GM21447 (cell line): ENCODE results near the gene TAOK3.
"Not testable (repeated sequence)": the region's sequence is repeated elsewhere in the genome, so short reads cannot be mapped to it uniquely, and the experiment has no call there.

Experiments used
- ATAC-seq: cut with Tn5 transposase; IDR thresholded peaks from one replicate; pipeline ENCODE4 v1.9.1; 2021; ENCODE audit not compliant: unreplicated experiment

Gene TAOK3

DNA sequence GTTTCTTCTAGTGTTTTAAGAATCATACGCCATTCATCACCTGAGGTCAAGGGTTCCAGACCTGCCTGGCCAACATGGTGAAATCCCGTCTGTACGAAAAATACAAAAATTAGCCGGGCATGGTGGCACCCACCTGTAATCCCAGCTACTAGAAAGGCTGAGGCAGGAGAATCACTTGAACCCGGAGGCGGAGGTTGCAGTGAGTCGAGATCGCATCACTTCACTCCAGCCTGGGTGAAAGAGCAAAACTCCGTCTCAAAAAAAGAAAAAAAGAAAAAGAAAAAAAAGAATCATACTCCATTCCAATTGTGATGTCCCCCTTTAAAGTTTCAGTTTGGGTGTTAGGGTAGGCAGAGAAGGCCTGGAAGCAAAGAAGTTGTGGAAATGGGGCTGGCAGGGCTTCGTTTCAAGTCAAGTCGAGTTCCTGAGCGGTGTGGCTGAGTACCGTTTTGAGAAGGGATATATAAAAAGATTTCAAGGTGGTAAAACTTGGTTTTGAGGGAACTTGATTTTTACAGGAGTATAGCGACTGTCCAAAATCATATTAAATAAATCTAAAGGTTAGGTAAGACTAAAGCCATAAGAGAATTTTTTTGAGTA, 1.5 kb upstream of the TAOK3 start:
- ATAC-seq = no peak

DNA sequence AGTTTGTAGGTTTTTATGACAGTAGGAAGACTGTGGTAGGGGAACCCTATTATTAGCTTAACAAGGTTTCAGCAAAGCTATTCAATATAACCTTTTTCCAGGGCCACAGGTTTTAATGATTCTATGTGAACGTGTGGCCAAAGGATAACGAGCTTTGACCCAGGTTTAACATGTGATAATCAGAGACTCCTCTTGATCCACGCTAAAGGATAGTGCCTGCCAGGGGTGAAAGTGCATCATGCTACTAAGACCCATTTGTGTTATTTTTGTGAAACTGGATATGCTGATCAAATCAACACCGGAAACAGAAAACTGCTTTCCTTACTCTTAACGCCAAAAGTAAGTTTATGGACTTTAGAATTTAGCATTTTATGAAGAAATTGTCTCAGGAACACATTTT, 909 bp upstream of the TAOK3 start:
- no peak for ATAC-seq

DNA sequence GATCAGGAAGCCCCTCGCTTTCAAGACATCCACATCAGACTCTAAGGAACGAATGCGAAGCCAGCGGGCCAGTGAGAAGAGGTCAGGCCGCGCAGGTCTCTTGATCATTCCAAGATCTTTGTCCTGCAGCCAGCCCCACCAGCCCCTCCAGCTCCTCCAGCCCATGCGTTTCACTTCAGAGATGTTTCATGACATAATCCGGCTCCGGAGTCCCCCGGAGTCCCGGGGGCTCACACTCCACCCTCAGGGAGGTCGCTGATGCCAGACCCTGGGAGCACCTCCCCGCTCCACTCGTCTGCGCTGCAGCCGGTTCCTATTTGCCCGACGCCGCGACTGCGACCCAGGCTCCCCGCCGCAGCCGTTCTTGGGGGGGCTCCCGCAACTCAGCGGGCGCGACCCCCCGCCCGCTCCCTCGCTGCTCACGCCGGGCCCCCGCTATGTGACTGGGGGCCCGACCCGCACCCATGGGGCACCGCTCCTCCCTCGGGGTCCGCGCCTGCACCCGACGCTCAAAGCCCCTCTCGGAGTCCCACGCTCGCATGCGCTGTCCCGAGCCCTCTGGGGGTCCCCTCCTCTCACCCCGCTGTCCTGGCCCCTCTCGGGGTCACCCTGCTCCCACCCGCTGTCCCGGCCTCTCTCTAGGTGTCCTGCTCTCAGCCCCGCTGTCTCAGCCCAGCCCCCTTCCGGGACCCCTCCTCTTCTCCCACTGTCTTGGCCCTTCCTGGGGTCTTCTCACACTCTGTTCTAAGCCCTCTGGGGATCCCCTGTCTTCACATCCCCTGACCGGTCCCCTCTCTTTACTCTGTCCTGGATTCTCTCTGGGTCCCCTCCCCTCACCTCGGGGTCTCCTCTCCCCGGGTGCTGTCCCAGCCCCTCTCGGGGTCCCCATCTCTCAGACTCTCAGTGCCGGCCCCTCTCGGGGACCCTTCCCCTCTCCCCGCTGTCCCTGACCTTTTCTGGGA, 1.1 kb downstream of the TAOK3 start:
- ATAC-seq = no peak

DNA sequence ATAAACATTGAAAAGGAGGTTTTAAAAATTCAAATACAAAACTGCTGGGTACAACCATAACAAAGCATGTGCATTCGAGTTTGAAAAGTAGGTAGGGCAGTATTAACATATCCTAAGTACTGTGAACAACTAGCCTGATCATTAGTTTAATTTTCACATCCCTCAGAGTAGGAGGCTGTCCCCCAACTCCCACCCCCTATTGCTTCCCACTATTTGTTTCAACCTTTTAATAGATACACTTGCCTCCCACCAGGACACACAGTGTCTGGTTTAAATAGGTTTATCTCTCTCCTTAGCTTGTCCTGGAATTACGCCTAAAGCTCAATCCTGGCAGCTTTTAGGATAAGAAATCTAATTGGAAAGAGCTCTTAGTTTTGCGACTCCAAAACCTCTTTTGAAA, 2.1 kb downstream of the TAOK3 start:
- ATAC-seq = no peak

DNA sequence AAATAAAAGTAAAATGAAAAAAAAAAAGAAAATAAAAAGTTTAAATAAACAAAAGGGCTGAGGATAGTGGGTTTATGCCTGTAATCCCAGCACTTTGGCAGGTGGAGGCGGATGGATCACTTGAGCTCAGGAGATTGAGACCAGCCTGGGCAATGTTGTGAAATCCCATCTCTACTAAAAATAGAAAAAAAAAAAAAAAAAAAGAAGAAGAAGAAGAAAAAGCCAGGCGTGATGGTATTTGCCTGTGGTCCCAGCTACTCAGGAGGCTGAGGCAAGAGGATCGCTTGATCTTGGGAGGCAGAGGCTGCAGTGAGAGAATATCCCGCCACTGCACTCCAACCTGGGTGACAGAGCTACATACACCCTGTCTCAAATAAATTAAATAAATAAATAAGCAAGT, 3.9 kb downstream of the TAOK3 start:
- ATAC-seq = no peak

DNA sequence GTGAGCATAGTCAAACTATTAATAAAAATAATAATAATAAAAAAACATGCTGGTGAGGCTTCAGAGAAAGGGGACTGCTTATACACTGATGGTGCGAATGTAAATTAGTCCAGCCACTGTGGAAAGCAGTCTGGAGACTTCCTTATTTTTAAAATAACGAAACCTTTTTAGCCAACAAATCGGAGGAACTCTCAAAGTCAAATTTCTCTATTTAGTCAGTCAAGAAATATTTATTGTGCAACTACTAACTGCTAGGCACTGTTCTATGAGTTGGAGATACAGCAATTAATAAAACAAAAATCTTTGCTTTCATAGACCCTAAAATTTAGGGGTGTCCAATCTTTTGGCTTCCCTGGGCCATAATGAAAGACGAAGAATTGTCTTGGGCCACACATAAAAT, 10.8 kb downstream of the TAOK3 start:
- no peak for ATAC-seq

DNA sequence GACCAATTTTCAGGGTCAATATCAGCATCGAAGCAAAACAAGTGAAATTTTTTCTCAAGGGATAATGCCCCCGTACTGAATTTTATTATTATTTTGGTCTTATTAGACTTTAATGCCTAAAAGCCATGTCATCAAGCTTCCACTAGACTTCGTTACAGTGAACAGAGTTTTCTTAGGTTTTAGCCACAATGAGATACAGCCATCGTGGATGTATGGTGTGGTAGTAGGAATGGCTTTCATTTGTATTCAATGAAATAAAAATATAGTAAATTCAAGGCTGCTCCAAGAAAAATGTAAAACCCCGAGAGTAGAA, 11.7 kb downstream of the TAOK3 start:
- no peak for ATAC-seq

DNA sequence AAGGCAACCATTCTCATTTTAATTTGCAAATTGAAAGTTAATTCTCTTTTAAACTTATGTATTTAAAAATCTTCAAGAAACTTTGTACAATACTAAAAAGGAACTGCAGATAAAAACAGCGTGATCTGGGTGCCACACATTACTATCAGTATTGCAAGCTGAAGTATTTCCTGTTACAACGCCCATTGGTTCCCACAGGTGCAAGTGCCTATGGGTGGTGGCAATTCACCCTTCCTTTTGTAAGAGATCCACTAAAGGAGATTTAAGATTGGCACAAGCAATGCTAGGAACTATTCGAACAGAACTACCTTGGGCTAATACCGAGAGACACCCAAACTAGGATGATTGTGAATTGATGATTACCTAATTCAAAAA, 13.2 kb downstream of the TAOK3 start:
- no peak for ATAC-seq

DNA sequence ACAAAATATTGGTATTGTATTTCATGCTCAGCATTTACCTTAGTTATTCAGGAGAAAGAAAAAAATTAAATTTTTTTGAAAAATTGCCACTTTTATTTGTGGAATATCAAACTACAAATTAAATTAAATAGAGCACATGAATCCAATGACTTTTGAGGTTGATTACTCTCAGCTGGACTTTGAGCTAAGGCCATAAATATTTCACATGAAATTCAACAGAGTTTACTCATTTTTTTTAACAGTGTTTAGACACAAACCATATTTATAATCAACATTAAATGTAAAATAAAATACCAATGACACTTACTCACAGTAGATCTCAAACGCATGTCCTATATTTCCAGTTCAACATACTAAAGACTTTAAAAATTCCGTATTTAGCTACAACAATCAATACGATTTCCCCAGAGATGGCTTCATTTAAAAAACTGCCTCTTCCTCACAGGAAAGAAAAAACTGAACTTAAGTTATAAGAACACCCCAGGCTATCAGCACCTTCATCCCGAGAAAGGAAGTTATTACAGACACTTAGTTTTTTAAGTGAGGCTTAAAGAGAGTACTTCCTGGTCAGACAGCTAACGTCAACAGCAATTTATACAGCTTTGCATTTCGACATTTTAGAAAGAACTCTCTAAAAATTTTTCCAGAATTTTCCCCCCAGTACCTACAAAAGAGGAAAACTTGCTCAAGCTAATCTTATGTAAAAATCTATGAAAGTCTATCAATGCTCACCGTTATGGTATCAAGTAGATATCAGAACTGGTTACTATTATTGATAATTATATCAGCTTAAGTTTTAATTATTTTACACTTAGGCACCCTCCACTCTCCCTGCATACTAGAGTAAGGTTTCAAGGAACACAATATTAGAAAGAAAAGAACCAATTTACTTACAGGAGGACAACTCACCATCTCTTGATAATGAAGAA, 13.8 kb downstream of the TAOK3 start:
- no peak for ATAC-seq

DNA sequence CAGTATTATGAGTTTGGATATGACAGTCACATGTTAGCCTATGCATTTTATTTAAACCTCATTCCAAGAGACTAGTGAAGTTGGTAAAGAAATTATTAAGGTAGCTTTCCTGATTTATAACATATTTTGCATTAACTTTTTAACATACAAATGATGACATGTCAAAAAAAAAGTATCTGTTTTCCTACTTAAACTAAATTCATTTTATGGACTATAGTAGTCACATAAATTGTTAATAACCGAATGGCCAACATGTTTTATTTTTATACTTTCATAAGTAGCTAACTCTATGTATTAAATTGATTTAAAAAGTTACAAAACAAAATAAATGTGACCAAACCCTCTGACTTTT, 14.7 kb downstream of the TAOK3 start:
- no peak for ATAC-seq

DNA sequence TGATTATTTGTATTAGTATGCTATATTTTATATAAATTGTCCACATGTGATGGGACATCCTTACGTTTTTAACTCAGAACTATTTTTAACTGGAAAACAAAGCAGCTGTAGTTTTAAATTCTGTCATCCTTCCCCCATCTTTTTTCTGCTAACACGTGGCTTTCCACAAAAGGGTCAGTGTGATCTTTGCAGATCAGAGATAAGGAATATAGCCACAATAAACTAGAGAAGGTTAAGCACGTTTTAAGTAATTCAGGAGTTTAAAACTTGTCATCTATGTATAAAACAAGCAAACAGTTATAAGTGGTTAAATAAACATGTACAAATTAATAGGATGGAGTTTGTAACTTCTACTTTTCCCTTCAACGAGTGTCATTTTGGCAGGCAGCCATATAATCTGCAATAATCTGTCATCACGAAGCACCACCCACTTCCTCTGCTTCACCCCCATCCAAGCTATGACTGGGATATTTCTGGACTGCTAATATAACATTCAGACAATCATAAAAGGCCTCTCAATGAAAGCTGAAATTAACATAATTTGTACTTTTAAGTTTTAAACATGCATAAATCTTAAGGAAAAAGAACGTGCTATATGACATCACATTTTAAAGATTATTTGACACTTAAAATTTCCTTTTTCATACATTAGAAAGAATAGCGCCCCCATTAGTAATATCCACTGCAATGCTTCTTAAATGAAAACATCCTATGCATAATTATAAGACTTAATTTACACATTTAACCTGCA, 15.3 kb downstream of the TAOK3 start:
- peak; percentile 56 for ATAC-seq

DNA sequence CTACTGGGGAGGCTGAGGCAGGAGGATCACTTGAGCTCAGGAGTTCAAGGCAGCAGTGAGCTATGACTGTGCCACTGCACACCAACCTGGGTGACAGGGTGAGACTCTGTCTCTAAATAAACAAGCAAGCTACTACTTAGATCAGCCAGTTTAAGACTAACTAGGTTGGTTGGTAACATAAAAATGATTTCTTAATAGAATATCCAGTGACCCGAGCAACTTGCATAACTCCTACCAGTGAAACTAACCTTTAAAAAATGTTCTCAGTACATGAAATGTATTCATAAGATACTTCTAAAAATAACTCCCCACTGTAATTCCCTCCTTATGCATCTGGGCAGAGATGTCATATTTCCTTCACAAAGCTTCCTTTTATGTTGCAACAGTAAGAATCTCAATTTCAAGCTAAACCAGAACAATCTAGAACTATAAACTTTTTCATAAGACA, 15.9 kb downstream of the TAOK3 start:
- ATAC-seq = peak; percentile 25

DNA sequence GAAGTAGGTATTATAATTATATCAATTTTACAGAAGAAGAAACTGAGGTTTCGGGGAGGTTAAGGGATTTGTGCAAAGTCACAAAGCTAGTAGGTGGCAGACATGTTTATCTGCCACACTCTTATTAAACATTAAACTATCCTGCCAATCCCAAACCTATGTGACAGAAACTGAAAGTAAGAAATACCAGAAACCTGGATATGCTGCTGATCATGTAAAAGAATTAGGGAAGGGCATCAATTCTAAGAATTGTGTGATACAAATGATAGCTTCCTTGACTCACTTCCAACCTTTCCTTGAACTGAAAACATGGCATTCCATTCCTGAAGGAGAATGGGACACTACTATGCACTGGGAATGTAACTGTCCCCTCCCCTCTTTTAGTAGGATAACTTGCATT, 16.9 kb downstream of the TAOK3 start:
- no peak for ATAC-seq

DNA sequence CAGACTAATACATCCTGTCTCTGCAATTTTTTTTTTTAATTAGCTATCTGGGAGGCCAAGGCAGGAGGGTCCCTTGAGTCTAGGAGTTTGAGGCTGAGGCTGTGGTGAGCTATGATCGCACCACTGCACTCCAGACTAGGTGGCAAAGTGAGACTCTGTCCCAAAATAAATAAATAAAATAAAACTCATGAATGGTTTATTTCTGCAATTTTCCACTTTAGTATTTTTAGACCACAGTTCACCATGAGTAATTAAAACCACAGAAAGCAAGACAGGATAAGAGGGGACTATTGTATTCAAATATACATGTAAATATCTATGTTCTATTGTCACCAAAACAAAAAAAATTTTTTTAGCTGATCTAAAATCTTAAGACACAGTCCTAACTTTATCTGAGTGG, 17.8 kb downstream of the TAOK3 start:
- ATAC-seq = no peak

DNA sequence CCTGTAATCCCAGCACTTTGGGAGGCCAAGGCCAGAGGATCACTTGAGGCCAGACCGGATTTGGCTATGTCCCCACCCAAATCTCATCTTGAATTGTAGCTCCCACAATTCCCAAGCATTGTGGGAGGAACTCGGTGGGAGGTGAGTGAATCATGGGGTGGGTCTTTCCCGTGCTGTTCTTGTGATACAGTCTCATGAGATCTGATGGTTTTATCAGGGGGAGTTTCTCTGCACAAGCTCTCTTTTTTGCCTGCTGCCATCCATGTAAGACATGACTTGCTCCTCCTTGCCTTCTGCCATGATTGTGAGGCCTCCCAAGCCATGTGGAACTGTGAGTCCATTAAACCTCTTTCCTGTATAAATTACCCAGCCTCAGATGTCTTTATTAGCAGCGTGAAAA, 18.2 kb downstream of the TAOK3 start:
- ATAC-seq = not testable (repeated sequence)

DNA sequence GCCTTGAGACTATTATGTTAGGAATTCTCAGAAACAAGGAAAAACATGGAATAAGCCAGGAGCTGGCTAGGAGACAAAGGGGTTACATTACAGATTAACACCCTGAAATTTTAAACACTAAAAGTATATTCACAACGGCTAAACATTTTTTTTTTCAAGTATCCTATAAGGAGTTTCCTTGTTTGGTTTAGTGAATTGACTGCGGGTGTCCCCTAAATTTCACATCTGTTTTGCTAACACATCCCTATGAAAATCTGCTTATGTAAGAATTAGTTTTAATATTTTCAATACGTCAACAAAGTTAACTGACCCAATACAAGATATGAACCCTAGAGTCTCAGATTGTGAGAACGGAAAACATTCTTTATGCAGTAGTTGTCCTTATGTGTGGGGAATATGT, 19.0 kb downstream of the TAOK3 start:
- no peak for ATAC-seq

DNA sequence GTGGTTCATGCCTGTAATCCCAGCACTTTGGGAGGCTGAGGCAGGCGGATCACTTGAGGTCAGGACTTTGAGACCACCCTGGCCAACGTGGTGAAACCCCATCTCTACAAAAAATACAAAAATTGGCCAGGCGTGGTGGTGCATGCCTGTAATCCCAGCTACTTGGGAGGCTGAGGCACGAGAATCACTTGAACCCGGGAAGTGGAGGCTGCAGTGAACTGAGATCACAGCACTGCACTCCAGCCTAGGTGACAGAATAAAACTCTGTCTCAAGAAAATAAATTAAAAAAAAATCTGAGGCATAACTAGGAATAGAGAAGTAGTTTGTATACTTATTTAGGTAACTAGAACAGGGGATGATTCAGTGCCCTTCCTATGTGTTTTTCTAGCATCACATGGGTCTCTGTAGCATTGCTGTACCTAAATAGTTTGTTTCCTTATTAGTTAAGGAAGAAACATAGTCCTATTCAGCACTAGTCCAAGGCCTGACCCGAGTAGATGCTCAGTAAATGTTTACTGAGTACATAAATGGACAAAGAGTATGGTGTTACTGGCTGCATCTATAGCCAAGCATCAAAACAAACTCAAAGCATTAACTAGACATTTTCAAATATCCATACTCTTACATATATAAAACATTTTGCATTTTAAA, 21.7 kb downstream of the TAOK3 start:
- no peak for ATAC-seq

DNA sequence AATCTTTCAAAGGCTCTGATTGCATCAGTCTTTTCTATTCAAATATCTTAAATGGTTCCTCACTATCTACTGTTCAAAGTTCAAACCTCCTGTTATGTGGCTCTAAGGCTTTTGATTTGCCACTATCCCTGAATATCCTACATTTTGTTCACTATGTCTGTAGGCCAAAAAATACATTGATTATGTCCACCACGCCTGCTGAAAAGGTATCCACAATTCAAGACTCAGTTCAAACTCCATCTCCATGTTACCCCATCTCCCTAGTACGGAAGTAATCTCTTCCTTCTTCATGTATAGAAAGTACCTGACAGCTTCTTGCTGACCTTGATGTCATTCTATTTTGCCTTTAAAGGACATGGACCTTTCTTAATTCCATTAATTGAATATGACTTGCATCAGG, 24.8 kb downstream of the TAOK3 start:
- no peak for ATAC-seq

DNA sequence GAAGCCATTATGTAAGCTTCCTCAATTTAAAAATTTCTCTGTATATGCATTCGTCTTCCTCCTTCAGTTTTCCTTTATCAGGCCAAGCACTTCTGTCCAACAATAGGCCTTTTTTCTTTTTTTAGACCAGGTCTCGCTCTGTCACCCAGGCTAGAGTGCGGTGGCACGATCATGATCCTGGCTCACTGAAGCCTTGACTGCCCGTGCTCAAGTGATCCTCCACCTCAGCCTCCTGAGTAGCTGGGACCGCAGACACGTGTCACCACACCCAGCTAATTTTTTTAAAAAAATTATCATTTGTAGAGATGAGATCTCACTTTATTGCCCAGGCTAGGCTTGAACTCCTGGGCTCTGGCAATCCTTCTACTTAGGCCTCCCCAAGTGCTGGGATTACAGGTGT, 25.8 kb downstream of the TAOK3 start:
- peak; percentile 82 for ATAC-seq

DNA sequence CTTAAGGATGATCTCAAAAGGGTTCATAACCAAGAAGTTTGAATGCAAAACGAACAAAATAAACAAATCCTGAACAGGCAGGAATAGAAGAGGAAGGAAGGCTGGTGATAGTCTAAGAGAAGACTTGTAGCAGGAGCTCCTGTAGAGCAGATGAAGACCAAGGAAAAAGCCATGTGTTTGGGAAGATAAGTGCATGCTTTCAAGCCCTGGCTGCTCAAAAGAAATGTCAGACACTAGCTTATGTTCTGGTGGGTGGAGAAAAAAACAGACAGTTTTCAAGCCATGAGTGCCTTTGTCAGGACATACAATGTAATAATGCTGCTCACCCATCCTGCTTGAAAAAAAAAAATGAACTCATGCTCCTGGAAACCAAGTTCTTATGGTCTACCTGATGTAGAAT, 27.4 kb downstream of the TAOK3 start:
- ATAC-seq = no peak

DNA sequence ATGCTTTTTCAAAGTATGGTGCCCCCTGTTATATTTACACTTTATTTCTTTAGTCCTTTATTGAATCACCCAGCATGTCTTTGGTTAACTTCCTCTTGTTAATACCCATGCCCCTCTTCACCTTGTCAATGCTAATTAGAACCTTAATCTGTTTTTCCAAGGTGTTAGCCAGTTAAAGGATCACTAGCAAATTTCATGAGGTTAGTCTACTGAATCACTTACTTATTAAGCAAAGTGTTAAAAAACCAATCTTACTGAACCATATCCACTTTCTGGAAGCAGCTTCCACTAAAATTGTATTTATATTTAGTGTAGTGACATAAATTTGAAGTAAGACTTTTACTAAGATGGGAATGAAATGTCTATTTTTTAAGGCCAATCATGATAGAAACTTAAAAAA, 27.9 kb downstream of the TAOK3 start:
- ATAC-seq = no peak
